Smooth muscle cell (in vitro differentiated cells): Measurements from ENCODE around the gene RD3L. TPM values are rescaled to one million over a fixed set of nuclear protein-coding genes. Genes with fewer than 3 reads are reported as not detected.

Source experiments
- DNase-seq: peaks from one replicate; lab custom pipeline; 2025; ENCODE audit not compliant: unreplicated experiment; lab: John Stamatoyannopoulos, UW
- H2AFZ ChIP-seq: fragments of 200-600 bp; sonication (generic); 2 replicates; pipeline ENCODE4 v1.6.0; 2016; ENCODE audit warnings: antibody characterized with exemption, low read depth, mild to moderate bottlenecking
- H3F3A ChIP-seq: fragments of 200-600 bp; sonication (generic); 2 replicates; pipeline ENCODE4 v1.6.0; 2017; ENCODE audit warnings: antibody characterized with exemption, low read depth
- H3K27ac ChIP-seq: fragments of 200-600 bp; sonication (generic); 2 replicates; pipeline ENCODE4 v1.5.1; 2016; ENCODE audit warnings: low read depth, mild to moderate bottlenecking
- H3K27me3 ChIP-seq: fragments of 200-600 bp; sonication (generic); 2 replicates; pipeline ENCODE4 v1.6.1; 2016; ENCODE audit warnings: low read depth, mild to moderate bottlenecking
- H3K36me3 ChIP-seq: fragments of 200-600 bp; sonication (generic); 2 replicates; pipeline ENCODE4 v1.5.1; 2016; ENCODE audit warnings: low read depth
- H3K4me1 ChIP-seq: fragments of 200-600 bp; sonication (generic); 2 replicates; pipeline ENCODE4 v1.5.1; 2016; ENCODE audit warnings: low read depth
- H3K4me2 ChIP-seq: fragments of 200-600 bp; sonication (generic); 2 replicates; pipeline ENCODE4 v1.6.0; 2016; ENCODE audit warnings: mild to moderate bottlenecking
- H3K4me3 ChIP-seq: fragments of 200-600 bp; sonication (generic); 2 replicates; pipeline ENCODE4 v1.5.1; 2016; ENCODE audit warnings: mild to moderate bottlenecking
- H3K79me2 ChIP-seq: fragments of 200-600 bp; sonication (generic); 2 replicates; pipeline ENCODE4 v1.6.0; 2016; ENCODE audit warnings: low read depth, mild to moderate bottlenecking
- H3K9ac ChIP-seq: fragments of 200-600 bp; sonication (generic); 2 replicates; pipeline ENCODE4 v1.6.0; 2016; ENCODE audit warnings: low read depth
- H3K9me3 ChIP-seq: fragments of 200-600 bp; sonication (generic); replicated peaks from 2 replicates; pipeline ENCODE4 v1.5.1; 2016; ENCODE audit warnings: low read depth
- H4K20me1 ChIP-seq: fragments of 200-600 bp; sonication (generic); 2 replicates; pipeline ENCODE4 v1.6.0; 2016; ENCODE audit warnings: low read depth
- WGBS: methylation state at CpG from one replicate; pipeline ENCODE4 v1.1.7; 2016; ENCODE audit warnings: low lambda C conversion rate; 5-methylcytosine and 5-hydroxymethylcytosine counted together
- polyA plus RNA-seq: library from polyadenylated mRNA; unstranded; fragments of >200 nt; fragmentation: Nextera tagmentation; extraction: Ambion mirVana; gene quantifications from 2 replicates; pipeline ENCODE4 v1.2.1, GENCODE V29; 2016
- total RNA-seq: library from RNA; depleted of rRNA; stranded (reverse); fragments of >200 nt; gene quantifications from 2 replicates; pipeline ENCODE4 v1.2.3, GENCODE V29; 2014
- TF ChIP-seq, protein P1 (sequence below): fragments of 200-600 bp; sonication (generic); IDR thresholded peaks from 2 replicates; pipeline ENCODE4 v1.5.1; 2017; ENCODE audit warnings: borderline replicate concordance, mild to moderate bottlenecking, antibody characterized with exemption; ENCODE audit not compliant: insufficient read depth, poor library complexity, severe bottlenecking

The RD3L gene
- total and polyA plus RNA-seq, 2 experiments from 2014 or later: not detected

DNA sequence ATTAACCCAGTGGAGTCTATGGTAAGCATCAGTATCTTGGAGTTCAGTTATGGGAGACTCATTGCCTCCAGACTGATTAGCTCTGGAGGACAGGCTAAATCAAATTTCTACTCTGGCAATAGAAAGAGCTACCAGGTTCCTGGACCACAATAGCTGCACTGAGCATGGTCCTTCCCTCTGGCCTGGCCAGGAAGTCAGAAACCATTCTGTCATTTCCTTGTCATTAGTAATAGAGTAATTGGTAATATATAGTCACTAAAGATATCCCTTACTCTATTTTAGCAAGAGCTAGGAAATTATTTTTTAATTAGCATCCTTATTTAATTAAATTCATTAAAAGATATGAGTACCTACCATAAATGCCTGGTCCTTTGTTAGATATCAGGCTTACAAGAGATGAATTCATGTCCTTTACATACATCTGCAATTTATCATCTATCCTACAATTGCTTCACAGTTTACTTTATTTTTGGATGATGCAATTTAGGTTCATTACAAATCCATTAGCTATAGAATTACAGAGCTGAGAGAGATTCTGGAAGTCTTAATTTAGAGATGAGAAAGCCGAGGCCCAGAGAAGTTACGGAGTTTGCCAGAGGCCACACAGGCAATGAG, 37.7 kb downstream of the RD3L start:
- Histone ChIP-seq H3K4me3 (no peak overlapping the region), H3K27ac (no peak overlapping the region), H3K79me2 (no peaks in the 10 kb centered on the region), H2AFZ (no peak overlapping the region), H3K4me1 (no peaks in the 10 kb centered on the region), H4K20me1 (no peaks in the 10 kb centered on the region), H3K9ac (no peak overlapping the region), H3K4me2 (no peak overlapping the region), H3F3A (no peaks in the 10 kb centered on the region), H3K27me3 (no peaks in the 10 kb centered on the region), H3K36me3 (no peaks in the 10 kb centered on the region), H3K9me3 (no peaks in the 10 kb centered on the region)
- no peak for DNase-seq
- WGBS: 89% methylated on average over 2 of the region's 2 CpGs
- TF ChIP-seq, protein P1, sequence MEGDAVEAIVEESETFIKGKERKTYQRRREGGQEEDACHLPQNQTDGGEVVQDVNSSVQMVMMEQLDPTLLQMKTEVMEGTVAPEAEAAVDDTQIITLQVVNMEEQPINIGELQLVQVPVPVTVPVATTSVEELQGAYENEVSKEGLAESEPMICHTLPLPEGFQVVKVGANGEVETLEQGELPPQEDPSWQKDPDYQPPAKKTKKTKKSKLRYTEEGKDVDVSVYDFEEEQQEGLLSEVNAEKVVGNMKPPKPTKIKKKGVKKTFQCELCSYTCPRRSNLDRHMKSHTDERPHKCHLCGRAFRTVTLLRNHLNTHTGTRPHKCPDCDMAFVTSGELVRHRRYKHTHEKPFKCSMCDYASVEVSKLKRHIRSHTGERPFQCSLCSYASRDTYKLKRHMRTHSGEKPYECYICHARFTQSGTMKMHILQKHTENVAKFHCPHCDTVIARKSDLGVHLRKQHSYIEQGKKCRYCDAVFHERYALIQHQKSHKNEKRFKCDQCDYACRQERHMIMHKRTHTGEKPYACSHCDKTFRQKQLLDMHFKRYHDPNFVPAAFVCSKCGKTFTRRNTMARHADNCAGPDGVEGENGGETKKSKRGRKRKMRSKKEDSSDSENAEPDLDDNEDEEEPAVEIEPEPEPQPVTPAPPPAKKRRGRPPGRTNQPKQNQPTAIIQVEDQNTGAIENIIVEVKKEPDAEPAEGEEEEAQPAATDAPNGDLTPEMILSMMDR: no peak

DNA sequence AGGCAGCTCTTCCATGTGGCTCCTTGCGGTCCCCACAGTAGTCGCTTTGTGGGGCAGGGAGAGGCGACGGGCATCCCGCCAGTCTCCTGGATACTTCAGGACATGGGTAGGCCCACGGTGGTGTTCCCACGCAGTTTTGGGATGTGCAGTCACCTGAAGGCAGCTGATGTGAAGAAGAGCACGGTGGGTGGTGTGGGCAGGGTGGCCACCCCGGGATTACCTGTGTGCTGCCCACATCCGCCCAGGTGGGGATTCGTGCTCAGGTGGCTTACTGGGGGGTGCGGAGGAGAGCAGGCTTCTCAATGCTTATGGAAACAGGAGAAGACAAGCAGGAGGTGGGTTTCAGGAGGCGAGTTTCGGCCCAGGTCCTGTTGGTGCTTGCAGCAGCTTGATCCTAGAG, 42.5 kb downstream of the RD3L start:
- no peaks in the 10 kb centered on the region for H3K79me2 ChIP-seq
- H3K4me1 ChIP-seq: no peaks in the 10 kb centered on the region
- no peaks in the 10 kb centered on the region for H4K20me1 ChIP-seq
- H3K36me3 ChIP-seq: no peaks in the 10 kb centered on the region
- no peak overlapping the region for H3K4me3 ChIP-seq
- no peaks in the 10 kb centered on the region for H3F3A ChIP-seq
- no peaks in the 10 kb centered on the region for H3K27me3 ChIP-seq
- H3K4me2 ChIP-seq: no peak overlapping the region
- no peak for DNase-seq
- WGBS: 95% methylated on average over 14 of the region's 14 CpGs
- no peak overlapping the region for H3K27ac ChIP-seq
- no peak overlapping the region for H2AFZ ChIP-seq
- no peak overlapping the region for H3K9ac ChIP-seq
- no peaks in the 10 kb centered on the region for H3K9me3 ChIP-seq
- TF ChIP-seq, protein P1: no peak

DNA sequence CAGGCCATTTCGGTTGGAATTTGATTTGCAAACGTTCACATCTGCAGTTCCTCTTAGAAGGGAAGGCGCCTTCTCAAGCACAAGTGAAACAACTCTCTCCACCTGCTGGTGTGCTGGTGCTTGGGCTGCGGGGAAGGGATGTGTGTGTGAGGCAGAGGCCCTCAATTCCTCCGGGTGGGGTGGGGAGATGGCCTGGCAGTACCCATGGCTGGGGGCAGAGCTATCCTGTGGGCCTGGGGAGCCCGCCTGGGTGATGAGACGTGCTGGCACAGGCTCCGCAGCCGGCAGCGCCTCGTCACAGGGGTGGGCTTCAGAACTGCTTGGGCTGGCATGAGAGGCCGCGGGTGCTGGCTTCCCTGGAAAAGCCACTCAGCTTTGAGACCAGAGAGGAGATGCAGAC, 43.0 kb downstream of the RD3L start:
- no peak for DNase-seq
- H3K79me2 ChIP-seq: no peaks in the 10 kb centered on the region
- no peaks in the 10 kb centered on the region for H3K4me1 ChIP-seq
- no peaks in the 10 kb centered on the region for H3K36me3 ChIP-seq
- no peaks in the 10 kb centered on the region for H4K20me1 ChIP-seq
- 87% methylated on average over 13 of the region's 13 CpGs for WGBS
- no peaks in the 10 kb centered on the region for H3K27me3 ChIP-seq
- TF ChIP-seq, protein P1: no peak
- no peak overlapping the region for H3K4me2 ChIP-seq
- H2AFZ ChIP-seq: no peak overlapping the region
- no peak overlapping the region for H3K27ac ChIP-seq
- no peak overlapping the region for H3K4me3 ChIP-seq
- no peaks in the 10 kb centered on the region for H3F3A ChIP-seq
- H3K9ac ChIP-seq: no peak overlapping the region
- H3K9me3 ChIP-seq: no peaks in the 10 kb centered on the region

DNA sequence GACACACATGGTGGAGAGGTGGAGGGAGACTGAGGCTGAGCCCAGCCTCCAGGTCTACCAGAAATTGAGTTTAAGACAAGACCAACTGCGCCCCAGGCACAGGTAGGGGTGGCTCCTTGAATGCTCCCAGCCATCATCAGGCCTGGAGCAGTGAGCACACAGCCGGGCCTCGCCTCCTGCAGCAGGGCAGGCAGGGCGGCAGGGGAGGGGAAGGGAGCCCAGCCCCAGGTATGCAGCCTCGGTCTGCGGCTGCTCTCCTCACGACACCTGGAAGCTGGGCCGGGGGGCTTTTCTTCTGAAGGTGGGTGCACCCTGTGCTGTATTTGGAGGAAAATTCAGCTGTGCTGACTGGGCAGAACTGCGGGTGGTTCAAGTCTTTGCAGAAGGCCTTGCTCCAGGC, 43.6 kb downstream of the RD3L start:
- no peaks in the 10 kb centered on the region for H4K20me1 ChIP-seq
- no peak for DNase-seq
- TF ChIP-seq, protein P1: no peak
- H2AFZ ChIP-seq: no peak overlapping the region
- no peaks in the 10 kb centered on the region for H3K36me3 ChIP-seq
- H3K27ac ChIP-seq: no peak overlapping the region
- H3F3A ChIP-seq: no peaks in the 10 kb centered on the region
- no peaks in the 10 kb centered on the region for H3K79me2 ChIP-seq
- no peak overlapping the region for H3K9ac ChIP-seq
- no peaks in the 10 kb centered on the region for H3K27me3 ChIP-seq
- no peak overlapping the region for H3K4me3 ChIP-seq
- no peak overlapping the region for H3K4me2 ChIP-seq
- H3K9me3 ChIP-seq: no peaks in the 10 kb centered on the region
- WGBS: 92% methylated on average over 9 of the region's 9 CpGs
- no peaks in the 10 kb centered on the region for H3K4me1 ChIP-seq
